Cardiac fibroblast (primary cell): ENCODE data around the gene CPAMD8.
A peak's percentile ranks its signal among the peaks of the same experiment; 100 is the strongest.

Source experiments
- DNase-seq, 2 donors: peaks; one replicate each; pipeline versions ENCODE4 v3.0.0 to v3.0.0-alpha.2; 2010; ENCODE audit warnings: low read depth in 2 of 2
- H3K4me3 ChIP-seq, 2 donors: replicated peaks in 1 of 2; 1 replicate in 1 of 2; 2 replicates in 1 of 2; pipeline ENCODE4 v1.5.1; 2011; ENCODE audit warnings: low read depth in 2 of 2, low read length in 2 of 2, mild to moderate bottlenecking in 2 of 2, moderate library complexity in 1 of 2
- CTCF ChIP-seq: IDR thresholded peaks from one replicate; pipeline ENCODE4 v1.5.1; 2011; ENCODE audit warnings: low read depth, mild to moderate bottlenecking, low read length, inconsistent platforms

CPAMD8 gene

DNA sequence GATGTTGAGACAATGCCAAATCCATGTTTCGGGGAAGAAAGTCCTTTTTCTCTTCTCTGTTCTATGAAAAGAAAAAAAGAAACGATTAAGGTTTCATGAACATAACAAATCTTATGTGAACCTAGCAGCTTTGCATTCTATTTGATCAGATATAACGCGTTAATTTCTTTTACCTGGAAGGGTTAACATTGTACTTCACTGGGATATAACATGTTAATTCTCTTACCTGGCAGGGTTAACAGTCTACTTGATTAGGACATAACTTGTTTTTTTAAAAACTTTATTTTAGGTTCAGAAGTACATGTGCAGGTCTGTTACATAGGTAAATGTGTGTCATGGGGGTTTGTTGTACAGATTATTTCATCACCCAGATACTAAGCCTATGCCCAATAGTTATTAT lies 68.8 kb downstream of the CPAMD8 start:
- no peak for TF ChIP-seq CTCF
- H3K4me3 ChIP-seq: no peak overlapping the region

GRCh38 chr19:16957151-16957701 lies 69.4 kb downstream of the CPAMD8 start:
- TF ChIP-seq CTCF: no peak
- no peak overlapping the region for H3K4me3 ChIP-seq
- DNase-seq: peak; percentile 73 to 86

More for the DNA sequence above, 68.8 kb downstream of the CPAMD8 start:
- DNase-seq: no peak

GRCh38 chr19:16955161-16955560 lies 71.4 kb downstream of the CPAMD8 start:
- TF ChIP-seq CTCF: no peak
- H3K4me3 ChIP-seq: no peak overlapping the region
- no peak for DNase-seq

GRCh38 chr19:16952046-16952445 lies 74.6 kb downstream of the CPAMD8 start:
- H3K4me3 ChIP-seq: no peak overlapping the region
- no peak for TF ChIP-seq CTCF
- DNase-seq: no peak

GRCh38 chr19:16951529-16951928 lies 75.1 kb downstream of the CPAMD8 start:
- DNase-seq: no peak
- TF ChIP-seq CTCF: no peak
- H3K4me3 ChIP-seq: no peak overlapping the region

- TF ChIP-seq CTCF: no peak
- H3K4me3 ChIP-seq: no peak overlapping the region
- DNase-seq: no peak
Measured at GRCh38 chr19:16949496-16950023, 77.0 kb downstream of the CPAMD8 start.
